Germinal center (tissue), 1 donor: ENCODE data around the gene SH3GL1.
"Not testable (repeated sequence)": the region's sequence is repeated elsewhere in the genome, so short reads cannot be mapped to it uniquely, and the experiment has no call there.

Experiments
- DNase-seq: peaks from one replicate; pipeline ENCODE4 v3.0.0; 2012; ENCODE audit warnings: mixed read lengths, low spot score

Gene SH3GL1

DNA sequence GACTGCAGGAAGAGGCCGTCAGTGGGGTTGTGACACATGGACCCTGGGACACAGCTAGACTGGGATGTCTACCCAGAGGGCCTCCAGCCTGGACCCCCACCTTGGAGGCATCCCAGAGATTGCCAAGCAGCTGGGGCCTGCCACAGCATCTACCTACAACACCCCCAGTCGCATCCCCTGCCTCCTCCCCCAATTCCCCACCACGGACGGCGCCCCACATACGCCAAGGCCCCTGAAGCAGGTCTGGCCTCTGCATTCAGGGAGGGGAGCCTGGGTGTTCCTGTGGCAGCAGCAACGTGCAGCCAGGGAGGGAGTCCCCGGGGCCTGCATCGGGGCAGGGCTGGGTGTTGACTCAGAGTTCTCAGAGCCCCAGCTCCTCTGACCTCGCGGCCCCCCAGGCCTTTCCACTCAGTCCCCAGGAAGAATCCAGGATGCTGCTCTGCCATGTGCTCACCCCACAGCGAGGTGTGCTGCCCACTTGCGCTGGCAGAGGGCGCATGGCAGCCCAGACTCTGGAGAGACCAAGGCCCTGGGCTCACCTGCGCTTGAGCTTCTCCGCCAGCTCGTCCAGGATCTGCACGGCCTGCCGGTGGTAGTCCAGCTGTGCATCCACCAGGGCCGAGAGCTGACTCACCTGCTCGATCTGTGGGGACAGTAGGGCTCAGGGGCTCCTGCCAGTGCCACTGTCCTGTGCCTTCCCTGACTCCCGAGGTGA is 37.4 kb downstream of the SH3GL1 start:
- DNase-seq = no peak

GRCh38 chr19:4362101-4362828 is 38.1 kb downstream of the SH3GL1 start:
- DNase-seq = no peak

- no peak for DNase-seq
Measured at GRCh38 chr19:4361152-4362046, 38.9 kb downstream of the SH3GL1 start.

DNA sequence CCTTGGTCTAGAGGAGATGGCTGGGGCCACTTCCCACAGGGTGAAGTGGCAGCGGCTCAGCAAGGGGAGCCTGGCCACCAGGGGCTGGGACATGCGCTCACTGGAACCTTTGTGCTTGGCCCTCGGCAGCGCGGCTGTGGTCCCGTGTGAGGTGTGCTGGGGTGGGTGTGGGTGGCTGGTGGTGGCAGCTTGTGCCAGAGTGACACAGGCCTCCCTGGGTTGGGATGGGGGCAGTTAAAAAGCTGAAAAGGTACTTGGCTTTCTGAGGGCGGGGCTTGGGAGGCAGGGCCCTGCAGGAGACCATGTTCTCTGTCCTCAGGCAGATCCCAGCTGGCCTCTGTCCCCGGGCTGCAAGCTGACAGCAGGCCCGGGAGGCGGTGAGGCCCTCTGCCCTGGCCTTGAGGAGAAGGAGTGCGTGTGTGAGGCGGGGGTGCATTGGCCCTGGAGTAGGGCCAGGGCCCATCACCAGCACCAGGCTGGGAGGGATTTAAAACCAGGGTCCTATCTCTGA is 39.7 kb downstream of the SH3GL1 start:
- DNase-seq = no peak

- no peak for DNase-seq
Measured at GRCh38 chr19:4360081-4360569, 40.2 kb downstream of the SH3GL1 start.

DNA sequence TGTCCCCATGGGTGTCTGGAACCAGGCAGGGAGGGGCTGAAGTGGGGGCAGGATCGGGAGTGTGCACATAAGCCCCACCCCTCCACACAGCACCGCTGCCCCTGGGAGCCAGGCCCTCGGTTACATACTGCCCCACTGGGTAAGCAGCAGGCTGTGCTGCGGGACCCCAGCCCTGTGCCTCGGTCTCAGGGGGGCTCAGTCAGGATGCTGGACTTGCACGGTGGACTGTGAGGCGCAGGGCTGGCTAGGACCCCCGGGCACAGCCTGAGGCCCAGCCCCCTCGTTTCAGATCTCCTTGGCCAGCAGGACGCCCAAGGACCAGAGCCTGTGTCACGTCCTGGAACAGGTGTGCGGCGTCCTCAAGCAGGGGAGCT is 40.7 kb downstream of the SH3GL1 start:
- no peak for DNase-seq

DNA sequence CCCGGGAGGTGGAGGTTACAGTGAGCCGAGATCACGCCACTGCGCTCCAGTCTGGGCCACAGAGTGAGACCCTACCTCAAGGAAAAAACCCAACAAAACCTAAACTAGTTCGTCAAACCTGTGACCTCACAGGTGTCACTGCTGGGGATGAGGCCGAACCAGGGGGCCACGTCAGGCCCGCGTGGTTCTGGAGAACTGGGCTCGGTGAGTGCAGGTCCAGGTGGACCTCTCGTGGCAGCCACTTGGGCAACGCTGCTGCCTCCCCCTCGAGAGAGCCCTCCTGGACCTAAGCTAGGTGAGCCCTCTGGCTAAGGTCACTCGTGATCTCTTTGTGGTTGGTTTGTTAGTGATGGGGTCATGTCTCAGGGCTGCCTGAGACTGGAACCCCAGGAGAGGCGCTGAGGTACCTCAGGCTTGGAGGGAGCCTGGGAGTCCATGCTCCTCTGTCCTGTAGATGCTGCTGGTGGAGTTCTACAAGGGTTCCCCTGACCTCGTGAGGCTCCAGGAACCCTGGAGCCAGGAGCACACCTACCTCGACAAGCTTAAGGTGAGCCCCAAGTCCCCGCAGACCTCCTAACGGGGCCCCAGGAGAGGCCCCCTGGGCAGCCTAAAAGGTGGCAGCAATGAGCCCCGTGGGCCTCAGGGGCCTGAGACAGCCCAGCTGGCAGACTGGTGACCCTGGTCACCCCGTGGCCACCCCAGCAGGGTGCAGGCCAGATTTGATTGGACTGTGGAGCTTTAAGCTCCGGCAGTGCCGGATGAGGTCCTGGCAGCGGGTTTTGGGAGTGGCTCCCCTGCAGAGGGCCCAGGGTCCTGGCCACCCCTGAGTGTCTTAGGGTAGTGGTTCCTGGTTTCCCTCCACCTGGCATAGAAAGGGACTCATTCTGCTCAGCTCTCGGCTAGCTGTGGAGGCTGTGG is 41.4 kb downstream of the SH3GL1 start:
- no peak for DNase-seq

- no peak for DNase-seq
Measured at GRCh38 chr19:4357921-4358326, 42.4 kb downstream of the SH3GL1 start.

DNA sequence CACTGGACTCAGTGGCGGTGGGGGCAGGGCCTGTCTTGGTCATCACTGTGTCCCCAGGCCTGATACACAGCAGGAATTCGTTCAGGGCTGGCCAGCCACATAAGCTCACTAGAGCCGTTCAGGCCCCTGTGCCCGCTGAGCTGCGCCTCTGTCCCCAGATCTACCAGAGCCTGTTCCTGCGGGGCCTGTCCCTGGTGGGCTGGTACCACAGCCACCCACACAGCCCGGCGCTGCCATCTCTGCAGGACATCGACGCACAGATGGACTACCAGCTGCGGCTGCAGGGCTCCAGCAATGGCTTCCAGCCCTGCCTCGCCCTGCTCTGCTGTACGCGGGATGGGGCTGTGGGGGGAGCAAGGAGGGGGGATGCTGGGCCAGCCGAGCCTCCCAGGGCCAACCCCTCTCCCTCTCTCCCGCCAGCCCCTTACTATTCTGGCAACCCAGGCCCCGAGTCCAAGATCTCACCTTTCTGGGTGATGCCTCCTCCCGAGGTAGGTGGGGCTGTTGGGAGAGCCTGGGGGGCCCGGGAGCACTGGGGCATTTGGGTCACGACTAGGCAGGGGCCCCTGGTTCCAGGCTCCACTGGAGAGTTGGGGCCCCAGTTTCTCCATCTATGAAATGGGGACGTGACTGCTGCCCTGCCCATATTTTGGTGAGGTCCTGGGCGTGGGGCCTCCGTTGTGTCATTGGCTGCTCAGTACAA is 43.1 kb downstream of the SH3GL1 start:
- DNase-seq = no peak

- DNase-seq = no peak
Measured at GRCh38 chr19:4354897-4355296, 45.5 kb downstream of the SH3GL1 start.

DNA sequence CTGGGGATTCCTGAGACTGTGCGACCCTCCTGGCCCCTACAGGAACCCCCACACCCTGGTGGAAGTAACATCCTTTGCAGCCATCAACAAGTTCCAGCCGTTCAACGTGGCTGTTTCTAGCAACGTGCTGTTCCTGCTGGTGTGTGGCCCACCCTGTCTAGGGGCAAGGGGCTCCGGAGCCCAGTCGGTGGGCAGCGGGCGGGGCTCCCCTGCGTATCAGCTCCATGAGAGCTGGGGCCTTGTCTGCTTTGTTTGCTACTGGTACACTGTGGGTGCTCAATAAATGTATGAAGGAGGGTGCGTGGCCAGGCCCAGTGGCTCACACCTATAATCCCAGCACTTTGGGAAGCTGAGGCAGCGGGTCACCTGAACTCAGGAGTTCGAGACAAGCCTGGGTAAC is 46.1 kb downstream of the SH3GL1 start:
- no peak for DNase-seq

DNA sequence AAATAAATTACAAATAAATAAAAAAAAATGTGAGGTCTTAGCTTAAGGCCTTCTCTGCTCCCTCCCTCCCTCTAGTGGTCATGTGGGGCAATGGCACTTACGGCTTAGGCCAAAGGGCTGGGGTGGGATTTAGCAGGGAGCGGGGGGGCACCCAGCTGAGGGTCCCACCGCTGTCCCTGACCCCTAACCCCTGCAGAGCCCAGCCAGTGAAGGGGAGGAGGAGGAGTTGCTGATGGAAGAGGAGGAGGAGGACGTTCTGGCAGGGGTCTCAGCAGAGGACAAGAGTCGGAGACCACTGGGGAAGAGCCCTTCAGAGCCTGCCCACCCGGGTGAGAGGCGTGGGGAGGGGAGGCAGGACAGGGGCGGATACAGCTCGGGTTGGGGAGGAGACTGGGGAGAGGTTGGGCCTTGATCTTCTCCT is 47.6 kb downstream of the SH3GL1 start:
- DNase-seq = peak; percentile 79

GRCh38 chr19:4350726-4351125 is 49.6 kb downstream of the SH3GL1 start:
- no peak for DNase-seq

DNA sequence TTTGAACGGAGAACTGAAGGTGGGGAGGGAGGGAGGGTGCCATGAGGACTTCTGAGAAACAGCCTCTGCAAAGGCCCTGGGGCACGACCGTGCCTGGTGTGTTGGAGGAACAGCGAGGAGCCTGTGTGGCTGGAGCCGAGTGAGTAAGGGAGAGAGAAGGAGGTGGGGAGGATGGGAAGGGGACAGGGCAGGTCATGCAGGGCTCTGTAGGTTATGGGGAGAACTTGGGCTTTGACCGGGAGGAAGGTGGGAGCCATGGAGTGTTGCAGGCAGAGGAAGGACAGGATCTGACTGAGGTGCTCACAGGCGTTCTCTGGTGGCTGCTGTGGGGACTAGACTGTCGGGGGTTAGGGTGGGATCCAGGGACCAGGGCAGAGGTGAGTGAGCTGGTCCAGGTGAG is 50.2 kb downstream of the SH3GL1 start:
- no peak for DNase-seq

- DNase-seq = not testable (repeated sequence)
Measured at GRCh38 chr19:4349225-4349624, 51.1 kb downstream of the SH3GL1 start.

DNA sequence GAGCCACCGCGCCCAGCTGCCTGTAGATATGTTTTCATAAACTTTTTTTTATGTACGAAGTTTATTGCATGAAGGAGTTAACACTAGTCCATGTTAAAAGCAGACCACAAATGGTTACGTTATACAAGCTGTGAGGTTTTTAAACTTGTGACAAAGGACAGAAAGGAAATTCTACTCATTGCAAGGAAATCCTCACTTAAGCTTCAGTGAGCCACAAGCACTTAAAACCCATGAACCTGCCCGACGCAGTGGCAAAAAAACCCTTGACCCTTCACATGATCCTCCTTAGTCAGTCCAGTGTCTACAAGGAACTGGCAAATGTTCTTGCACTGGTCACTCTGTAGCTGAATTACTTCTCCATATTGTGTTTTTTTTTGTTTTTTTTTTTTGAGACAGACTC is 52.8 kb downstream of the SH3GL1 start:
- no peak for DNase-seq

DNA sequence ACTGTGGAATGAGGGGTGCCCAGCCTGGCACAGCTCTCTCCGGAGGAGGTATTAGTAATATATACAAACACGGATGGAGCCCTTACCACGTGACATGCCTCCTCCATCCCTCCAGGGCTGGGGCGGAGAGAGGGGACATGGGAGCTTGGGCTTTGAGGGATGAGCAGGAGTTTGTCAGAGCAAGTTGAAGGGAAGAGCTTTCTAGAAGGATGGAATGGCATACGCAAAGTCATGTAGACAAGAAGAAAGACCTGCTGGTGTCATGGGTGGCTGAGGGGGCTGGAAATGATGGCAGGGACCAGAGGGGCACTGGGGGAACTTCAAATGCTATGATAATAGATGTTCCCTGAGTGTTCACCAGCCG is 54.3 kb downstream of the SH3GL1 start:
- no peak for DNase-seq

DNA sequence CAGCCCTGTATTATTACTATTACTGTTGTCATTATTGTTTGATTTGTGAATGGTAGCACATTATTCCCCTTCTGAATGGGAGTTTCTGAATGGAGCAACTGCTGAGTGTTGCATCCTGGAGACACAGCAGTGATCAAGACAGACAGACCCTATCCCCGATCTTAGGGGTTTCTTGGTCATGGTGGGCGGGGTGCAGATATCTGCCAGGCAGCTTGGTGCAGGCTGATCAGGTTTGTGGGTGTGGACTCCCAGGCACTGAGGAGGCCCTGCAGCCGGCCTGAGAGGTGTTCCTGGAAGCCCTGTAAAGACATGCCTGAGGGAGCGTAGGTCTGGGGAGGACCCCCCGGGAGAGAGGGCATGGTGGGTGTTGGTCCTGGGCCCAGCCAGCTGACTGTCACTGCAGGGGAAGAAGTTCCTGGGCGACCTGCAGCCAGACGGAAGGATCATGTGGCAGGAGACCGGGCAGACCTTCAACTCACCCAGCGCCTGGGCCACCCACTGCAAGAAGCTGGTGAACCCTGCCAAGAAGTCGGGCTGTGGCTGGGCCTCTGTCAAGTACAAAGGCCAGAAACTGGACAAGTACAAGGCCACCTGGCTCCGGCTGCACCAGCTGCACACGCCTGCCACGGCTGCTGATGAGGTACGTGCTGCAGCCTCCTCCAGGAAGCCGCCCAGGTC is 54.9 kb downstream of the SH3GL1 start:
- no peak for DNase-seq

- peak; percentile 85 for DNase-seq
Measured at GRCh38 chr19:4343370-4344307, 56.7 kb downstream of the SH3GL1 start, which contains the start of gene MPND. TSS of gene MPND (plus strand) at chr19:4343562. CDS start at chr19:4343594, 32 bp downstream.
